ENCODE results near the gene PAFAH2.

The PAFAH2 gene

DNA sequence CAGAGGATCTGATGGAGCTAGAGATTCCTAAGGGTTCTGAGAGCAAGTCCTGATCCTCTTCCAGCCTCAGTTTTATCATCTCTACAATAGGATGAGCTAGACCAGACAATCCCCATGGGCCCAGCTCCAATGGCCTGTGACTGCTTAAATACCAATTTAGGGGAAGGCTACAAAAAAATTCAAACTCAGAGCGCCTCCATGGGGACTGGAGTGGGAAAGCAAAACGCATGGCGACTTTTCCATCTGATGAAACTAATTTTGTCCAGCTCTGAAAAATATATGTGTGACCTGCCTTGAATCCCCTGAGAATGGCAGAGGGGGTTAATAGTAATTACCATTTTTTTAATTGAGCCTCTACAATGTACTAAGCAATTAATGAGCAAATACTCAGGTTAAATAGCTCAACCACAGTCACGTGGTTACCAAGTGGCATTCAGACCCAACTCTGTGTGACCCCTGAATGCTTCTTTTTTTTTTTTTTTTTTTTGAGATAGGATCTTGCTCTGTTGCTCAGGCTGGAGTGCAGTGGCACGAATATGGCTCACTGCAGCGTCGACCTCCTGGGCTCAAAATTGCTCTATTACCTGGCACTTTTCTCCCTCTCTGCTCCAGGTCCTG lies 32.1 kb upstream of the PAFAH2 start:
- Histone ChIP-seq H3K4me3 (replicated peaks; ENCODE audit: insufficient read depth, low read length) (no peak overlapping the region), H3K27ac (replicated peaks) (no peak overlapping the region), H3K27me3 (ENCODE audit: insufficient read depth, poor library complexity, severe bottlenecking) (no peaks in the 10 kb centered on the region)
- TF ChIP-seq SPI1 (IDR thresholded peaks at IDR 0.05; ENCODE audit: borderline replicate concordance, low read depth): no peak
- TF ChIP-seq, protein P1, sequence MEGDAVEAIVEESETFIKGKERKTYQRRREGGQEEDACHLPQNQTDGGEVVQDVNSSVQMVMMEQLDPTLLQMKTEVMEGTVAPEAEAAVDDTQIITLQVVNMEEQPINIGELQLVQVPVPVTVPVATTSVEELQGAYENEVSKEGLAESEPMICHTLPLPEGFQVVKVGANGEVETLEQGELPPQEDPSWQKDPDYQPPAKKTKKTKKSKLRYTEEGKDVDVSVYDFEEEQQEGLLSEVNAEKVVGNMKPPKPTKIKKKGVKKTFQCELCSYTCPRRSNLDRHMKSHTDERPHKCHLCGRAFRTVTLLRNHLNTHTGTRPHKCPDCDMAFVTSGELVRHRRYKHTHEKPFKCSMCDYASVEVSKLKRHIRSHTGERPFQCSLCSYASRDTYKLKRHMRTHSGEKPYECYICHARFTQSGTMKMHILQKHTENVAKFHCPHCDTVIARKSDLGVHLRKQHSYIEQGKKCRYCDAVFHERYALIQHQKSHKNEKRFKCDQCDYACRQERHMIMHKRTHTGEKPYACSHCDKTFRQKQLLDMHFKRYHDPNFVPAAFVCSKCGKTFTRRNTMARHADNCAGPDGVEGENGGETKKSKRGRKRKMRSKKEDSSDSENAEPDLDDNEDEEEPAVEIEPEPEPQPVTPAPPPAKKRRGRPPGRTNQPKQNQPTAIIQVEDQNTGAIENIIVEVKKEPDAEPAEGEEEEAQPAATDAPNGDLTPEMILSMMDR (IDR thresholded peaks at IDR 0.05; ENCODE audit: insufficient read depth, low read length): peak; percentile 41
- DNase-seq (ENCODE audit: low read depth in 1 of 2, low spot score in 1 of 2): peak in 1 of 2 experiments; percentile 39

DNA sequence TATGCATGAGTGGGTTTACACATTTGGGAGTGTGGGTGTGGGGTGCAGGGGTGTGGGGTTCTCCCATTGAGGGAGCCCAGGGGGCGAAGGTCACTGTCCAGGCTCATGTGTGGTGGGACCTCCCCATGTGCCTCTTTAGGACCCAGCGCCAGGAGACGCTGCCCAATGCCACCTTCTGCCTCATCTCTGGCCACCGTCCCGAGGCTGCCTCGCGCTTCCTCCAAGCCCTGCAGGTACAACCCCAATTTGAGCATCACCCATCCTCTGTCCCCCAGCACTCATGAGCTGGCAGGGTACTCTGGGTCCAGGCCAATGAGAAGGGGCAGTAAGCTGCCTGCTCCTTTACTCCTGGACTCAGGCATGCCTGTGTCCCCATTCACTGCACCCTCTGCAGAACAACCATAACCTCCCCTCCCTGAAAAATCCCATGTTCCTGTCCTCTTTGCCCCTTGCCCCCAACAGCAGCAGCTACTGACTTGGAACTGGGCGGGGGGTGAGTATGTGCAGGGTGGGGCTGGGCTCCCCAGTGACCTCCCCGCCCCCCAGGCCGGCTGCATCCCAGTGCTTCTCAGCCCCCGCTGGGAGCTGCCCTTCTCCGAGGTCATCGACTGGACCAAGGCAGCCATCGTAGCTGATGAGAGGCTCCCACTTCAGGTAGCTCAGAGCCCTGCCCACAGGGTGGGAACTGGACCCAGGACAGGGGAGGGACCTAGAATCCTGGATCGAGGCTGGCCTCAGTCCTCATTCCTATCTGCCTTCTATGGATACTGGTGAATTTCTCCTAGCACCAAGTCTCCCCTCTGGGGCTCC lies 31.4 kb upstream of the PAFAH2 start:
- Histone ChIP-seq H3K27me3 (ENCODE audit: insufficient read depth, poor library complexity, severe bottlenecking) (no peaks in the 10 kb centered on the region), H3K27ac (replicated peaks) (no peak overlapping the region), H3K4me3 (replicated peaks; ENCODE audit: insufficient read depth, low read length) (no peak overlapping the region)
- no peak for DNase-seq (ENCODE audit: low read depth in 1 of 2, low spot score in 1 of 2)
- TF ChIP-seq GABPA (IDR thresholded peaks at IDR 0.05; ENCODE audit: low read depth) (no peak), SPI1 (IDR thresholded peaks at IDR 0.05; ENCODE audit: borderline replicate concordance, low read depth) (no peak), POLR2AphosphoS5 (IDR thresholded peaks at IDR 0.05; ENCODE audit: low read depth) (no peak)
- TF ChIP-seq, protein P2, sequence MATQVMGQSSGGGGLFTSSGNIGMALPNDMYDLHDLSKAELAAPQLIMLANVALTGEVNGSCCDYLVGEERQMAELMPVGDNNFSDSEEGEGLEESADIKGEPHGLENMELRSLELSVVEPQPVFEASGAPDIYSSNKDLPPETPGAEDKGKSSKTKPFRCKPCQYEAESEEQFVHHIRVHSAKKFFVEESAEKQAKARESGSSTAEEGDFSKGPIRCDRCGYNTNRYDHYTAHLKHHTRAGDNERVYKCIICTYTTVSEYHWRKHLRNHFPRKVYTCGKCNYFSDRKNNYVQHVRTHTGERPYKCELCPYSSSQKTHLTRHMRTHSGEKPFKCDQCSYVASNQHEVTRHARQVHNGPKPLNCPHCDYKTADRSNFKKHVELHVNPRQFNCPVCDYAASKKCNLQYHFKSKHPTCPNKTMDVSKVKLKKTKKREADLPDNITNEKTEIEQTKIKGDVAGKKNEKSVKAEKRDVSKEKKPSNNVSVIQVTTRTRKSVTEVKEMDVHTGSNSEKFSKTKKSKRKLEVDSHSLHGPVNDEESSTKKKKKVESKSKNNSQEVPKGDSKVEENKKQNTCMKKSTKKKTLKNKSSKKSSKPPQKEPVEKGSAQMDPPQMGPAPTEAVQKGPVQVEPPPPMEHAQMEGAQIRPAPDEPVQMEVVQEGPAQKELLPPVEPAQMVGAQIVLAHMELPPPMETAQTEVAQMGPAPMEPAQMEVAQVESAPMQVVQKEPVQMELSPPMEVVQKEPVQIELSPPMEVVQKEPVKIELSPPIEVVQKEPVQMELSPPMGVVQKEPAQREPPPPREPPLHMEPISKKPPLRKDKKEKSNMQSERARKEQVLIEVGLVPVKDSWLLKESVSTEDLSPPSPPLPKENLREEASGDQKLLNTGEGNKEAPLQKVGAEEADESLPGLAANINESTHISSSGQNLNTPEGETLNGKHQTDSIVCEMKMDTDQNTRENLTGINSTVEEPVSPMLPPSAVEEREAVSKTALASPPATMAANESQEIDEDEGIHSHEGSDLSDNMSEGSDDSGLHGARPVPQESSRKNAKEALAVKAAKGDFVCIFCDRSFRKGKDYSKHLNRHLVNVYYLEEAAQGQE (IDR thresholded peaks at IDR 0.05; ENCODE audit: insufficient replicate concordance, low read depth): no peak
- TF ChIP-seq, protein P1 (IDR thresholded peaks at IDR 0.05; ENCODE audit: insufficient read depth, low read length): no peak

DNA sequence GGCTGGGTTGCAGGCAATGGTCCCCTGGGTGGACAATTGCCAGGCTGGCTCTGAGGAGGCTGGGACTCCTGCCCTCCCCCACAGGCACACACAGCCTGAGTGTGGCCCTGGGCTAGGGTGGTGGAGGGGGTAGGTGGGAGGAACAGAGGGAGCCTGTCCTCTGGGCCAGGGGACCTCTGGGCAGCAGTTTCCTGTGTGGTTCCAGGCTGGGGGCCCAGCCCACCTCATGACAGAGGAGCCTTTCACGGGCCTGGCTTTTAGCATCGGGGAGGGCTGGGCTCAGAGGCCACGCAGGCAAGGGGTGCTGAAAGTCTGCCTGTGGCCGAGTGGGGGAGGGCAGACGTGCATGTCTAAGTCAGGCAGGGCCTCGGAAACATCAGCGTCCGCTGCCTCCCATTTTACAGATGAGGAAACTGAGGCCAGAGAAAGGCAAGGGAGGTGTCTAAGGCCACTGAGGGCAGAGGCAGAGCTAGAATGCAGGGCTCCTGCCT lies 30.7 kb upstream of the PAFAH2 start:
- Histone ChIP-seq H3K4me3 (replicated peaks; ENCODE audit: insufficient read depth, low read length) (no peak overlapping the region), H3K27ac (replicated peaks) (no peak overlapping the region), H3K27me3 (ENCODE audit: insufficient read depth, poor library complexity, severe bottlenecking) (no peaks in the 10 kb centered on the region)
- no peak for DNase-seq (ENCODE audit: low read depth in 1 of 2, low spot score in 1 of 2)
- TF ChIP-seq, protein P2 (IDR thresholded peaks at IDR 0.05; ENCODE audit: insufficient replicate concordance, low read depth): no peak
- no peak for TF ChIP-seq GABPA (IDR thresholded peaks at IDR 0.05; ENCODE audit: low read depth)
- no peak for TF ChIP-seq POLR2AphosphoS5 (IDR thresholded peaks at IDR 0.05; ENCODE audit: low read depth)
- TF ChIP-seq, protein P1 (IDR thresholded peaks at IDR 0.05; ENCODE audit: insufficient read depth, low read length): no peak
- no peak for TF ChIP-seq SPI1 (IDR thresholded peaks at IDR 0.05; ENCODE audit: borderline replicate concordance, low read depth)

All from HL-60 (cell line).